Osteocyte (in vitro differentiated cells): ENCODE data around the gene LRBA. TPM values are rescaled to one million over a fixed set of nuclear protein-coding genes. Genes with fewer than 3 reads are reported as not detected.

Experiments used
- DNase-seq: peaks from one replicate; pipeline ENCODE4 v3.0.0; 2021; ENCODE audit warnings: mixed read lengths; ENCODE audit not compliant: unreplicated experiment; ENCODE audit errors: extremely low spot score
- H3K27ac Mint-ChIP-seq: one replicate; pipeline ENCODE4 v1.8.0; 2021; ENCODE audit warnings: mild to moderate bottlenecking, mixed read lengths; ENCODE audit not compliant: unreplicated experiment
- H3K27me3 Mint-ChIP-seq: one replicate; pipeline ENCODE4 v1.8.0; 2021; ENCODE audit warnings: mixed read lengths; ENCODE audit not compliant: unreplicated experiment
- H3K36me3 Mint-ChIP-seq: one replicate; pipeline ENCODE4 v1.8.0; 2021; ENCODE audit warnings: mixed read lengths; ENCODE audit not compliant: unreplicated experiment
- H3K4me1 Mint-ChIP-seq: one replicate; pipeline ENCODE4 v1.8.0; 2021; ENCODE audit warnings: mixed read lengths; ENCODE audit not compliant: unreplicated experiment
- H3K4me3 Mint-ChIP-seq: one replicate; pipeline ENCODE4 v1.8.0; 2021; ENCODE audit warnings: mild to moderate bottlenecking, moderate library complexity, mixed read lengths; ENCODE audit not compliant: unreplicated experiment
- H3K9me3 Mint-ChIP-seq: one replicate; pipeline ENCODE4 v1.8.0; 2021; ENCODE audit warnings: mixed read lengths; ENCODE audit not compliant: unreplicated experiment
- CTCF ChIP-seq: fragments of 200-600 bp; sonication (generic); IDR thresholded peaks from 2 replicates; pipeline ENCODE4 v1.5.0; 2021; ENCODE audit warnings: antibody characterized with exemption, mild to moderate bottlenecking, moderate library complexity
- total RNA-seq: library from RNA; stranded (reverse); gene quantifications from 2 replicates; pipeline ENCODE4 v1.2.1, GENCODE V29; 2021

LRBA gene
- total RNA-seq, 1 donor from 2014 or later: 40.8 TPM

- no peak for TF ChIP-seq CTCF
- Mint-ChIP-seq H3K4me1 (peaks cover 2% of the 10 kb centered on the region), H3K27ac (no peak overlapping the region), H3K27me3 (no peaks in the 10 kb centered on the region), H3K4me3 (no peak overlapping the region), H3K36me3 (peaks cover 6% of the 10 kb centered on the region), H3K9me3 (peaks cover 7% of the 10 kb centered on the region)
- no peak for DNase-seq
These were observed 603.6 kb downstream of the LRBA start for GRCh38 chr4:150411520-150411919.

- no peak for TF ChIP-seq CTCF
- no peak for DNase-seq
- H3K36me3 Mint-ChIP-seq: peaks cover 14% of the 10 kb centered on the region
- peaks cover 2% of the 10 kb centered on the region for H3K9me3 Mint-ChIP-seq
- no peak overlapping the region for H3K4me3 Mint-ChIP-seq
- no peaks in the 10 kb centered on the region for H3K27me3 Mint-ChIP-seq
- H3K4me1 Mint-ChIP-seq: peaks cover 2% of the 10 kb centered on the region
- H3K27ac Mint-ChIP-seq: no peak overlapping the region
These were observed 612.2 kb downstream of the LRBA start for GRCh38 chr4:150402871-150403272.

- H3K36me3 Mint-ChIP-seq: peaks cover 9% of the 10 kb centered on the region
- H3K9me3 Mint-ChIP-seq: no peaks in the 10 kb centered on the region
- no peak overlapping the region for H3K4me3 Mint-ChIP-seq
- DNase-seq: no peak
- no peak for TF ChIP-seq CTCF
- peaks cover 2% of the 10 kb centered on the region for H3K4me1 Mint-ChIP-seq
- no peak overlapping the region for H3K27ac Mint-ChIP-seq
- no peaks in the 10 kb centered on the region for H3K27me3 Mint-ChIP-seq
These were observed 613.9 kb downstream of the LRBA start for GRCh38 chr4:150401083-150401687.

GRCh38 chr4:150395872-150396271 is 619.2 kb downstream of the LRBA start:
- no peak overlapping the region for H3K27ac Mint-ChIP-seq
- peaks cover 16% of the 10 kb centered on the region for H3K36me3 Mint-ChIP-seq
- H3K27me3 Mint-ChIP-seq: no peaks in the 10 kb centered on the region
- TF ChIP-seq CTCF: no peak
- DNase-seq: no peak
- peaks cover 12% of the 10 kb centered on the region for H3K9me3 Mint-ChIP-seq
- H3K4me1 Mint-ChIP-seq: no peaks in the 10 kb centered on the region
- no peak overlapping the region for H3K4me3 Mint-ChIP-seq

GRCh38 chr4:150394046-150394445 is 621.0 kb downstream of the LRBA start:
- Mint-ChIP-seq H3K4me1 (peaks cover 6% of the 10 kb centered on the region), H3K36me3 (peaks cover 12% of the 10 kb centered on the region)

More at GRCh38 chr4:150394046-150394445, 621.0 kb downstream of the LRBA start:
- Mint-ChIP-seq H3K27ac (no peak overlapping the region), H3K27me3 (no peaks in the 10 kb centered on the region), H3K9me3 (peaks cover 12% of the 10 kb centered on the region), H3K4me3 (no peak overlapping the region)
- DNase-seq: no peak
- no peak for TF ChIP-seq CTCF
